Common myeloid progenitor, CD34-positive (primary cell): ENCODE results near the gene ARHGAP15.
A peak's percentile ranks its signal among the peaks of the same experiment; 100 is the strongest.

Experiments used
- CTCF ChIA-PET: fragments of 350-600 bp; sonication (Branson Sonifier 250); formaldehyde crosslinking; loops from one replicate; lab custom pipeline; 2021; ENCODE audit warnings: antibody characterized with exemption; lab: Charles Lee
- POLR2A ChIA-PET: fragments of 350-600 bp; sonication (Branson Sonifier 250); formaldehyde crosslinking; loops from one replicate; lab custom pipeline; 2021; ENCODE audit warnings: antibody characterized with exemption; lab: Charles Lee
- DNase-seq, 3 donors: peaks; one replicate each; pipeline versions ENCODE4 v3.0.0 to v3.0.0-alpha.2; 2013
- H3K27ac ChIP-seq, 2 experiments: 1 replicate in 1 of 2; 2 replicates in 1 of 2; pipeline ENCODE4 v1.7.0; 2013; ENCODE audit warnings: inconsistent platforms in 2 of 2, low read length in 2 of 2, mild to moderate bottlenecking in 2 of 2, low read depth in 1 of 2, moderate library complexity in 1 of 2; ENCODE audit not compliant: severe bottlenecking in 2 of 2, insufficient read depth in 1 of 2, poor library complexity in 1 of 2
- H3K27me3 ChIP-seq, 5 experiments: replicated peaks in 2 of 5; 1 replicate in 3 of 5; 2 replicates in 2 of 5; pipeline versions ENCODE4 v1.6.1 to v1.7.0; 2013; ENCODE audit warnings: low read length in 4 of 5, mild to moderate bottlenecking in 2 of 5, moderate library complexity in 2 of 5, inconsistent platforms in 1 of 5; ENCODE audit not compliant: insufficient read depth in 5 of 5, control insufficient read depth in 4 of 5
- H3K36me3 ChIP-seq, 4 experiments: 1 replicate in 2 of 4; 2 replicates in 2 of 4; pipeline versions ENCODE4 v1.6.1 to v1.7.0; 2013; ENCODE audit warnings: low read length in 3 of 4, control low read depth in 1 of 4, mild to moderate bottlenecking in 1 of 4; ENCODE audit not compliant: control insufficient read depth in 4 of 4, insufficient read depth in 4 of 4
- H3K4me1 ChIP-seq, 4 experiments: 1 replicate in 3 of 4; 2 replicates in 1 of 4; pipeline versions ENCODE4 v1.6.1 to v1.7.1; 2013; ENCODE audit warnings: low read length in 3 of 4, mild to moderate bottlenecking in 3 of 4, control low read depth in 1 of 4, inconsistent platforms in 1 of 4, moderate library complexity in 1 of 4; ENCODE audit not compliant: control insufficient read depth in 4 of 4, insufficient read depth in 4 of 4; ENCODE audit errors: control extremely low read depth in 1 of 4
- H3K4me3 ChIP-seq, 7 experiments: 1 replicate in 4 of 7; 2 replicates in 3 of 7; pipeline versions ENCODE4 v1.5.1 to v1.7.0; 2013; ENCODE audit warnings: mild to moderate bottlenecking in 7 of 7, low read length in 6 of 7, moderate library complexity in 6 of 7, inconsistent platforms in 2 of 7, low read depth in 2 of 7, control low read depth in 1 of 7; ENCODE audit not compliant: insufficient read depth in 4 of 7, control insufficient read depth in 1 of 7; ENCODE audit errors: extremely low read depth in 1 of 7
- H3K9me3 ChIP-seq, 5 experiments: 1 replicate in 4 of 5; 2 replicates in 1 of 5; pipeline versions ENCODE4 v1.6.1 to v1.7.1; 2013; ENCODE audit warnings: low read length in 4 of 5, mild to moderate bottlenecking in 2 of 5, inconsistent platforms in 1 of 5, low read depth in 1 of 5, moderate library complexity in 1 of 5; ENCODE audit not compliant: control insufficient read depth in 4 of 5, insufficient read depth in 2 of 5; ENCODE audit errors: control extremely low read depth in 1 of 5
- WGBS: methylation state at CpG from one replicate; pipeline ENCODE4 v1.1.5; 2013; ENCODE audit not compliant: insufficient coverage; 5-methylcytosine and 5-hydroxymethylcytosine counted together

The ARHGAP15 gene

GRCh38 chr2:143607231-143608062 lies 478.2 kb downstream of the ARHGAP15 start:
- ChIA-PET POLR2A (no interaction called here), CTCF (no interaction called here)
- peaks cover 0 to 5% (median 0%) of the 10 kb centered on the region in 4 experiments for H3K4me1 ChIP-seq
- H3K9me3 ChIP-seq, result no peaks in the 10 kb centered on the region
- H3K36me3 ChIP-seq, result peaks cover 0 to 16% (median 6%) of the 10 kb centered on the region in 4 experiments
- H3K27me3 ChIP-seq, result no peaks in the 10 kb centered on the region
- H3K4me3 ChIP-seq, result no peak overlapping the region
- H3K27ac ChIP-seq, result no peak overlapping the region
- no peak for DNase-seq
- WGBS, result 100% methylated on average over 1 of the region's 5 CpGs

DNA sequence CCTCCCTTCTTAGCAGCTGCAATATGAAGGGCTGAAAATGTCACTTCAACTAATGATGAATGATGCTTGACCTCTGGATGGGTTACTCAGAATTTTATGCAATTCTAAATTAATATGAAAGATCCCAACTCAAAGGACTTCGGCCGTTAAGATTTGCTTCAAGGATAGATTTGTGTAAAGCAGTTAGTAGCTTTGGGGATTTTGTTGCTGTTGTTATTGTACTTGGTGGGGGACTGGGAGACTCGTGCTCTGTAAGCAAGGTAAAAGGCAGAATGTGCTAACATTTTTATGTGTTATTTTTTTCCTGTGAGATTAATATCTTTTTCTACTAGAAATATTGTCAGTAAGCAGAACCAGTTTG lies 478.8 kb downstream of the ARHGAP15 start:
- CTCF ChIA-PET, result no interaction called here
- POLR2A ChIA-PET, result no interaction called here
- H3K36me3 ChIP-seq, result peaks cover 0 to 13% (median 5%) of the 10 kb centered on the region in 4 experiments
- no peaks in the 10 kb centered on the region for H3K27me3 ChIP-seq
- no peaks in the 10 kb centered on the region for H3K9me3 ChIP-seq
- no CpG with 5 or more reads among the region's 3 CpGs for WGBS
- H3K27ac ChIP-seq, result no peak overlapping the region
- peaks cover 0 to 5% (median 0%) of the 10 kb centered on the region in 4 experiments for H3K4me1 ChIP-seq
- DNase-seq, result no peak
- no peak overlapping the region for H3K4me3 ChIP-seq

- H3K27me3 ChIP-seq, result no peaks in the 10 kb centered on the region
- no peaks in the 10 kb centered on the region for H3K9me3 ChIP-seq
- H3K4me3 ChIP-seq, result no peak overlapping the region
- no peak for DNase-seq
- H3K27ac ChIP-seq, result no peak overlapping the region
- ChIA-PET POLR2A (no interaction called here), CTCF (no interaction called here)
- H3K36me3 ChIP-seq, result peaks cover 0 to 16% (median 5%) of the 10 kb centered on the region in 4 experiments
- H3K4me1 ChIP-seq, result no peaks in the 10 kb centered on the region
Measured at GRCh38 chr2:143608758-143609157, 479.5 kb downstream of the ARHGAP15 start.

- WGBS, result 100% methylated on average over 2 of the region's 4 CpGs
- peaks cover 0 to 18% (median 5%) of the 10 kb centered on the region in 4 experiments for H3K36me3 ChIP-seq
- no peak for DNase-seq
- no peaks in the 10 kb centered on the region for H3K9me3 ChIP-seq
- ChIA-PET POLR2A (no interaction called here), CTCF (no interaction called here)
- H3K27ac ChIP-seq, result no peak overlapping the region
- peaks cover 0 to 2% (median 0%) of the 10 kb centered on the region in 4 experiments for H3K4me1 ChIP-seq
- no peaks in the 10 kb centered on the region for H3K27me3 ChIP-seq
- H3K4me3 ChIP-seq, result no peak overlapping the region
Measured at GRCh38 chr2:143611336-143611735, 482.1 kb downstream of the ARHGAP15 start.

DNA sequence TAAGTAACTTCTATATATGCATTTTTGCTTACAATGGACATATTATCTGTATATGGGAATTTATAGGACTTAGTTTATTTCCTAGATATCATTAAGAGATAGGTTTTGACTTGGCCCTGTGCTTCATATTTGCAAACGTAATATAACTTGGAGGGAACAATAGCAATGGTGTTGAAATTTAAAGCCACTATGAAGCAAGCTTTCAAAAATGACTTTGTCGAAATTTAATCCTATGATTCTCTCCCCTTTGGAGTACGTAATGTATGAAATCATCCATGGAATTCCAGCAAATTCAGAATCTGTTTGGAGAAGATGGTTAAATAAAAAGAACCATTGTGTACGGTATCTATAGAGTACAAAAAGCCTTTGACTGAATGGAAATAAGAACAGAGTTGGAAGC lies 486.3 kb downstream of the ARHGAP15 start:
- ChIA-PET CTCF (no interaction called here), POLR2A (no interaction called here)

DNA sequence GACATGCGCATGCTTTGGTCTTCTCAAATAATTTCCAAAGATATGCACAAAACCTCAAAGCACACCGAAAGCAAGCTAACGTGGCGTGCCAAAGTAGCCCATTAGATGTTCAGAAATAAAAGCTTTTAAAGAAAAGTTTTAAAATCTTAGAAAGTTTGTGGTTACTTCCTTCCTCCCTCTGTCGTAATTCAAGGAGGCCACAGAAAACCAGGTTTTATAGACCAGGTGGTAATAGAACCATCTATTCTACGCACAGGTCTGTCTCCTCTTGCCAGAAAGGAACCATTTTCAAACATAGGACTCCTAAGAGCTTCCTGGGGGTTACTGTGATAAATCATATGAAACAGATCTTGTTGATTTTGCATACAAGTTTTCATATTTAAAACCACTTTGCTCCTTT lies 487.2 kb downstream of the ARHGAP15 start:
- DNase-seq, result peak in 2 of 3 donors; percentile 8 to 21
- H3K9me3 ChIP-seq, result no peaks in the 10 kb centered on the region
- H3K4me3 ChIP-seq, result no peak overlapping the region
- peaks cover 0 to 5% (median 0%) of the 10 kb centered on the region in 4 experiments for H3K4me1 ChIP-seq
- H3K27me3 ChIP-seq, result no peaks in the 10 kb centered on the region
- 46% methylated on average over 3 of the region's 6 CpGs for WGBS
- H3K27ac ChIP-seq, result no peak overlapping the region
- CTCF ChIA-PET, result interaction anchor here (1.0 to 1.2 kb wide), 2 partner anchors 10 to 16 kb away, joined by 3 read pairs; no protein-coding TSS in a partner anchor
- peaks cover 0 to 11% (median 0%) of the 10 kb centered on the region in 4 experiments for H3K36me3 ChIP-seq
- POLR2A ChIA-PET, result no interaction called here

More for the DNA sequence above, 486.3 kb downstream of the ARHGAP15 start:
- Histone ChIP-seq H3K4me3 (no peak overlapping the region), H3K4me1 (peaks cover 0 to 5% (median 0%) of the 10 kb centered on the region in 4 experiments), H3K9me3 (no peaks in the 10 kb centered on the region), H3K27me3 (no peaks in the 10 kb centered on the region), H3K36me3 (peaks cover 0 to 11% (median 0%) of the 10 kb centered on the region in 4 experiments), H3K27ac (no peak overlapping the region)
- no peak for DNase-seq
- 96% methylated on average over 4 of the region's 4 CpGs for WGBS

GRCh38 chr2:143617803-143618415 lies 488.7 kb downstream of the ARHGAP15 start:
- H3K36me3 ChIP-seq, result peaks cover 0 to 11% (median 0%) of the 10 kb centered on the region in 4 experiments
- POLR2A ChIA-PET, result no interaction called here
- DNase-seq, result no peak
- no peak overlapping the region for H3K4me3 ChIP-seq
- H3K4me1 ChIP-seq, result peaks cover 0 to 5% (median 0%) of the 10 kb centered on the region in 4 experiments
- 90% methylated on average over 2 of the region's 2 CpGs for WGBS
- H3K27me3 ChIP-seq, result no peaks in the 10 kb centered on the region
- H3K27ac ChIP-seq, result no peak overlapping the region
- H3K9me3 ChIP-seq, result no peaks in the 10 kb centered on the region
- CTCF ChIA-PET, result interaction anchor here (1.2 to 1.3 kb wide), 2 partner anchors 9 to 17 kb away, joined by 3 read pairs; no protein-coding TSS in a partner anchor
